ENCODE data around the gene GRIP1. TPM values are rescaled to one million over a fixed set of nuclear protein-coding genes. Genes with fewer than 3 reads are reported as not detected.

The GRIP1 gene
- total and polyA plus RNA-seq, 9 donors: 0.36 to 10.1 (median 3.9) TPM

DNA sequence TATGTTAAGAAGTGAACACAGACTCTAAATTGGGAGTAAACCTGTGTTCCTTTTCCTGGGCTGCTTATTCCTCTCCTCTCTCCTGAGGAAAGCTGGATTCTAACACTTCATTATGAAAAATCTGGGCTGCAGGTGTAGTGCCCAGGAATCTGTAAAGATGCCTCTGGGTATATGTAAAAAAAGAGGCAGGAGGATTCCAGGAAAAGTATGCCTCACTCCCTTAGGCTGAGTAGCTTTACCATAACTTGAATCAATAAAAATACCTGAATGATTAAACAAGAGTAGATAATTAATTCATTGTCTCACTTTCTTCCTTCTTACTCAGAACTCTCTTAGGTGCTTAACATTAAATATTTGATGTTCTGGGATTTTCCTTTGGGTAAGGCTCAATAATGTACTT, 185.1 kb downstream of the GRIP1 start:
- intact Hi-C loops (cut with DNase I): no loop called here
- H3K4me3 ChIP-seq: no peak overlapping the region

DNA sequence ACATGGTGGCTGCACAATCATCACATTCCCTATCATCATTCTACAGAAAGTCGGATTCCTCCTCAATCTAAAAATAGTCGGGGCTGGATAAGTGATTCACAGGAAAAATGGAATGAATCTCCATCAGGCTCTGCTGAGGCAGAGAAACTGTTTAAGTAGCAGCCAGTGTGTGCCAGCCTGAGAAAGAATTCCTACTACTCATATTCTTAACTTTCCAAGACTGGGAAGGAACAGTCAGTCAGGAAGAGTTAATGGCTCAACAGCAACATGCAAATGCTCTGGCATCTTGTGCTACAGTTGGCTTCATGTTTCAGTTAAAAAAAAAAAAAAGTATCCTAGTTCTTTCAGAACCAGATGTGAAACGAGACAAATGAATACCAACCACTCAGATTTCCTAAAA, 187.0 kb downstream of the GRIP1 start:
- H3K4me3 ChIP-seq: no peak overlapping the region
- TF ChIP-seq EP300 (IDR thresholded peaks at IDR 0.05) (no peak), POLR2A (IDR thresholded peaks at IDR 0.05) (no peak)
- TF ChIP-seq, protein P1, sequence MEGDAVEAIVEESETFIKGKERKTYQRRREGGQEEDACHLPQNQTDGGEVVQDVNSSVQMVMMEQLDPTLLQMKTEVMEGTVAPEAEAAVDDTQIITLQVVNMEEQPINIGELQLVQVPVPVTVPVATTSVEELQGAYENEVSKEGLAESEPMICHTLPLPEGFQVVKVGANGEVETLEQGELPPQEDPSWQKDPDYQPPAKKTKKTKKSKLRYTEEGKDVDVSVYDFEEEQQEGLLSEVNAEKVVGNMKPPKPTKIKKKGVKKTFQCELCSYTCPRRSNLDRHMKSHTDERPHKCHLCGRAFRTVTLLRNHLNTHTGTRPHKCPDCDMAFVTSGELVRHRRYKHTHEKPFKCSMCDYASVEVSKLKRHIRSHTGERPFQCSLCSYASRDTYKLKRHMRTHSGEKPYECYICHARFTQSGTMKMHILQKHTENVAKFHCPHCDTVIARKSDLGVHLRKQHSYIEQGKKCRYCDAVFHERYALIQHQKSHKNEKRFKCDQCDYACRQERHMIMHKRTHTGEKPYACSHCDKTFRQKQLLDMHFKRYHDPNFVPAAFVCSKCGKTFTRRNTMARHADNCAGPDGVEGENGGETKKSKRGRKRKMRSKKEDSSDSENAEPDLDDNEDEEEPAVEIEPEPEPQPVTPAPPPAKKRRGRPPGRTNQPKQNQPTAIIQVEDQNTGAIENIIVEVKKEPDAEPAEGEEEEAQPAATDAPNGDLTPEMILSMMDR (IDR thresholded peaks at IDR 0.05): no peak
- no peaks in the 10 kb centered on the region for H3K4me1 ChIP-seq (ENCODE audit: insufficient read depth)
- WGBS, 3 donors: 15 to 30% (median 26%) methylated on average over 3 of the region's 3 CpGs
- H3K27me3 ChIP-seq: no peaks in the 10 kb centered on the region
- H3K36me3 ChIP-seq: no peaks in the 10 kb centered on the region
- no peak overlapping the region for H3K27ac ChIP-seq
- no peak for DNase-seq
- H3K9me3 ChIP-seq: no peaks in the 10 kb centered on the region
- intact Hi-C loops (cut with DNase I): no loop called here

More for the DNA sequence above, 185.1 kb downstream of the GRIP1 start:
- no peaks in the 10 kb centered on the region for H3K4me1 ChIP-seq (ENCODE audit: insufficient read depth)
- H3K27me3 ChIP-seq: no peaks in the 10 kb centered on the region
- no peak overlapping the region for H3K27ac ChIP-seq
- no peaks in the 10 kb centered on the region for H3K36me3 ChIP-seq
- no peak for DNase-seq
- TF ChIP-seq, protein P1 (IDR thresholded peaks at IDR 0.05): no peak
- TF ChIP-seq EP300 (IDR thresholded peaks at IDR 0.05) (no peak), POLR2A (IDR thresholded peaks at IDR 0.05) (no peak)
- H3K9me3 ChIP-seq: no peaks in the 10 kb centered on the region

DNA sequence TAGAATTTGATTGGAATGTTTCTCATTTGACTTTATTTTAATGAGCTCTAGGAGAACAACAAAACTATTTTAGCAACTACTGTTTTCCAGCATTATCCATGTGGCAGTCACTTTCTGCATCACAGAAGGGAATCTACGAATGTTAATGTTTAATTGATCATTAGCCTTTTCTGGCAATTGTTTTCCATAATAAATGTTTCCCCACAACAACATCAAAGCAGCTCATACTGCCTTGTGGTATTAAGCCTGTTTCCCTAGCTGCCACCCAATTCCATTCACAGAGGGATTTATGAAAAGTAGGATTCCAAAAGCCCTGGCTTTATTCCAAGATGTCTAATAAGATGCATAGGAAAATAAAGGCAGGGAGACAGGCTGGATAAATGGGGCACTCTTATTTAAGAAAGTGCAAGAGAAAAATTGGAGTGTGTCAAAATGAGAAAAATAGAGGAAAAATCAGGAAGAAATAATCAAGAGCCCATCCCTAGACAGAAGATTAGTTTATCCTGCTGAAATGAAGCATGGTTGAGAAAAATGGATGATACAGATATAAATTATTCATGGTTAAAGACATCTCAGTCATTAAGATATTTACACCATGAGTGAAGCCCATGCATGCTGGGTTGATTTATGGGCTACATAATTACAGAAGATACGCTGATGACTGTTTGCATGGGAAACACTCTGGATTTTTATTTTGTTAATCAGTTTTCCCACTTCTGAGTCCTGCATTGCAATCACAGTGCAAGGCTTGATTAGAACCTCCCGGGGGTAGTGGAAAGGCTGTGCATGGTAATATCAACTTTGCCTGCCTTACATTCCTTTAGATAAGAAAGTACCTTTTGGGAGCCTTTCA, 196.3 kb downstream of the GRIP1 start:
- intact Hi-C loops (cut with DNase I): no loop called here
- Histone ChIP-seq H3K27me3 (no peaks in the 10 kb centered on the region), H3K4me3 (no peak overlapping the region), H3K27ac (no peak overlapping the region), H3K9me3 (no peaks in the 10 kb centered on the region), H3K36me3 (no peaks in the 10 kb centered on the region), H3K4me1 (ENCODE audit: insufficient read depth) (no peaks in the 10 kb centered on the region)
- TF ChIP-seq EP300 (IDR thresholded peaks at IDR 0.05) (no peak), POLR2A (IDR thresholded peaks at IDR 0.05) (no peak)
- TF ChIP-seq, protein P1 (IDR thresholded peaks at IDR 0.05): no peak
- WGBS, 3 donors: 33 to 37% (median 36%) methylated on average over 3 of the region's 3 CpGs
- no peak for DNase-seq

DNA sequence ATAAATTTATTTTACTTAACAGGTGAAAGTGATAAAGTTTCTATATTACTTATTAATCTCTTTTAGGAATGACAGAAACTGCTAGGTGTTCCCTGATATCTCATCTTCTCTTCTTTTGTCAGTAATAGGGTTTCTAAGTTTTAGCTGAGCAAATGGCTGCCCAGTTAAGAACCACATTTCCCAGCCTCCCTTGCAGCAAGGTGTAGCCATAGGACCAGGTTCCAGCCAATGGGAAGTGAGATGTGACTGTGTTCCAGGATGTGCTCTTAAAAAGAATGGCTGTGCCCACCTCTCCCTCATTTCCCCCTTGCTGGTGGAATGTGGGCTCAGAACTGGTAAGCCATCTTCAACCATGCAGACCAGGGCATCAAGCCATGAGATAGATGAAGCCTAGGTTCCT, 210.9 kb downstream of the GRIP1 start:
- Histone ChIP-seq H3K9me3 (no peaks in the 10 kb centered on the region), H3K36me3 (no peaks in the 10 kb centered on the region), H3K4me3 (no peak overlapping the region), H3K27ac (no peak overlapping the region), H3K27me3 (no peaks in the 10 kb centered on the region), H3K4me1 (ENCODE audit: insufficient read depth) (no peaks in the 10 kb centered on the region)
- TF ChIP-seq POLR2A (IDR thresholded peaks at IDR 0.05) (no peak), EP300 (IDR thresholded peaks at IDR 0.05) (no peak)
- TF ChIP-seq, protein P1 (IDR thresholded peaks at IDR 0.05): no peak
- DNase-seq: no peak
- intact Hi-C loops (cut with DNase I): no loop called here

Data from ovary (tissue), 9 donors.